Activated CD4-positive, alpha-beta memory T cell treated with anti-CD3 and anti-CD28 coated beads, Interleukin-2, amount 10 ng/mL, durations not matched to agents 7 days and 5 days (primary cell): ENCODE measurements around the gene CCDC90B. TPM values are rescaled to one million over a fixed set of nuclear protein-coding genes. Genes with fewer than 3 reads are reported as not detected.

Experiments
- total RNA-seq, 2 experiments: library from RNA; stranded (reverse); gene quantifications; one replicate each; pipeline ENCODE4 v1.2.3, GENCODE V29; 2021

Gene CCDC90B
- total RNA-seq, 2 experiments from 2014 or later = 29.7 to 31.5 TPM

Other genes starting within 250 kb of the CCDC90B start
- 10 to 100 TPM in 1 of 2 experiments, 1 to 10 TPM in 1; 9.9 to 10.2 TPM for gene RAB30, start 214.5 kb downstream of the CCDC90B start, total RNA-seq
- 10 to 100 TPM; 74.6 to 80.0 TPM for gene PCF11, start 129.2 kb downstream of the CCDC90B start, total RNA-seq
- 1 to 10 TPM; 1.7 TPM for gene ANKRD42, start 92.7 kb downstream of the CCDC90B start, total RNA-seq